WTC11 (cell line): Measurements from ENCODE around the gene LIPN. TPM values are rescaled to one million over a fixed set of nuclear protein-coding genes. Genes with fewer than 3 reads are reported as not detected.

Experiments used
- ATAC-seq: fragments of 200-7000 bp; cut with Tn5 transposase; 2 replicates; pipeline ENCODE4 v1.10.0; 2021; ENCODE audit warnings: mild to moderate bottlenecking, moderate library complexity
- CTCF ChIA-PET: fragments of 300-600 bp; sonication (Branson Sonifier 250); formaldehyde crosslinking; loops from one replicate; lab custom pipeline; 2021; ENCODE audit warnings: antibody characterized with exemption; lab: Charles Lee
- POLR2A ChIA-PET: fragments of 350-600 bp; sonication (Branson Sonifier 250); formaldehyde crosslinking; loops from one replicate; lab custom pipeline; 2021; ENCODE audit warnings: antibody characterized with exemption; lab: Charles Lee
- DNase-seq: peaks from one replicate; pipeline ENCODE4 v3.0.0; 2021; ENCODE audit warnings: low spot score
- H3K27ac Mint-ChIP-seq: 2 replicates; pipeline ENCODE4 v1.8.0; 2021; ENCODE audit warnings: mixed read lengths
- H3K27me3 Mint-ChIP-seq: 2 replicates; pipeline ENCODE4 v1.8.0; 2021; ENCODE audit warnings: low read depth, mild to moderate bottlenecking, moderate library complexity, mixed read lengths
- H3K36me3 Mint-ChIP-seq: 2 replicates; pipeline ENCODE4 v1.8.0; 2021; ENCODE audit warnings: mixed read lengths
- H3K4me1 Mint-ChIP-seq: 2 replicates; pipeline ENCODE4 v1.8.0; 2022; ENCODE audit warnings: mixed read lengths
- H3K4me3 Mint-ChIP-seq: 2 replicates; pipeline ENCODE4 v1.8.0; 2021; ENCODE audit warnings: mild to moderate bottlenecking, moderate library complexity, mixed read lengths
- H3K9me3 Mint-ChIP-seq: 2 replicates; pipeline ENCODE4 v1.8.0; 2021; ENCODE audit warnings: mixed read lengths
- AFF4 ChIP-seq: sonication (generic); formaldehyde crosslinking; IDR thresholded peaks from 2 replicates; pipeline ENCODE4 v1.8.1; 2023; ENCODE audit warnings: mild to moderate bottlenecking, missing genetic modification reagents, borderline replicate concordance
- CBFB ChIP-seq: sonication (generic); formaldehyde crosslinking; IDR thresholded peaks from 2 replicates; pipeline ENCODE4 v1.8.1; 2022; ENCODE audit warnings: mild to moderate bottlenecking, low read depth, missing genetic modification reagents
- CTCF ChIP-seq: fragments of 200-600 bp; IDR thresholded peaks from 2 replicates; pipeline ENCODE4 v1.8.0; 2022; ENCODE audit warnings: antibody characterized with exemption
- ETV6 ChIP-seq: sonication (generic); formaldehyde crosslinking; IDR thresholded peaks from 2 replicates; pipeline ENCODE4 v1.8.1; 2022; ENCODE audit warnings: mild to moderate bottlenecking, missing genetic modification reagents
- FOXK1 ChIP-seq: sonication (generic); formaldehyde crosslinking; IDR thresholded peaks from 2 replicates; pipeline ENCODE4 v1.8.0; 2022; ENCODE audit warnings: mild to moderate bottlenecking, moderate library complexity, missing genetic modification reagents
- GRHL2 ChIP-seq: fragments of 250-450 bp; sonication (Bioruptor Pico); IDR thresholded peaks from 2 replicates; pipeline ENCODE4 v1.8.0; 2022; ENCODE audit warnings: mild to moderate bottlenecking, moderate library complexity; ENCODE audit not compliant: insufficient replicate concordance, severe bottlenecking
- HMGXB4 ChIP-seq: sonication (generic); formaldehyde crosslinking; IDR thresholded peaks from 2 replicates; pipeline ENCODE4 v1.8.1; 2023; ENCODE audit warnings: mild to moderate bottlenecking, moderate library complexity, missing genetic modification reagents
- JUN ChIP-seq: sonication (generic); formaldehyde crosslinking; IDR thresholded peaks from 2 replicates; pipeline ENCODE4 v1.8.0; 2023; ENCODE audit warnings: mild to moderate bottlenecking, missing genetic modification reagents
- MAX ChIP-seq: sonication (generic); formaldehyde crosslinking; IDR thresholded peaks from 2 replicates; pipeline ENCODE4 v1.8.0; 2022; ENCODE audit warnings: mild to moderate bottlenecking, missing genetic modification reagents
- NFATC4 ChIP-seq: fragments of 250-450 bp; sonication (Bioruptor Pico); IDR thresholded peaks from 2 replicates; pipeline ENCODE4 v1.9.0; 2021; ENCODE audit warnings: mild to moderate bottlenecking
- NR3C1 ChIP-seq: sonication (generic); formaldehyde crosslinking; conservative IDR thresholded peaks from 2 replicates; pipeline ENCODE4 v1.8.1; 2023; ENCODE audit warnings: low read depth, mild to moderate bottlenecking, missing genetic modification reagents
- TEAD1 ChIP-seq: sonication (generic); formaldehyde crosslinking; IDR thresholded peaks from 2 replicates; pipeline ENCODE4 v1.8.0; 2022; ENCODE audit warnings: mild to moderate bottlenecking, missing genetic modification reagents
- TP53 ChIP-seq: sonication (generic); formaldehyde crosslinking; IDR thresholded peaks from 2 replicates; pipeline ENCODE4 v1.8.1; 2023; ENCODE audit warnings: mild to moderate bottlenecking, missing genetic modification reagents
- USF2 ChIP-seq: sonication (generic); formaldehyde crosslinking; IDR thresholded peaks from 2 replicates; pipeline ENCODE4 v1.8.1; 2023; ENCODE audit warnings: mild to moderate bottlenecking, missing genetic modification reagents, moderate library complexity
- ZBTB21 ChIP-seq: sonication (generic); formaldehyde crosslinking; IDR thresholded peaks from 2 replicates; pipeline ENCODE4 v1.8.1; 2023; ENCODE audit warnings: mild to moderate bottlenecking, missing genetic modification reagents, borderline replicate concordance
- ZNF281 ChIP-seq: sonication (generic); formaldehyde crosslinking; IDR thresholded peaks from 2 replicates; pipeline ENCODE4 v1.8.0; 2023; ENCODE audit warnings: mild to moderate bottlenecking, missing genetic modification reagents
- ZNF396 ChIP-seq: fragments of 250-450 bp; sonication (Bioruptor Pico); IDR thresholded peaks from 2 replicates; pipeline ENCODE4 v1.8.0; 2021; ENCODE audit warnings: mild to moderate bottlenecking, moderate library complexity, borderline replicate concordance
- ZNF416 ChIP-seq: fragments of 250-450 bp; sonication (Bioruptor Pico); IDR thresholded peaks from 2 replicates; pipeline ENCODE4 v1.9.0; 2021; ENCODE audit warnings: mild to moderate bottlenecking, inconsistent platforms
- ZNF512 ChIP-seq: sonication (generic); formaldehyde crosslinking; IDR thresholded peaks from 2 replicates; pipeline ENCODE4 v1.8.1; 2022; ENCODE audit warnings: missing genetic modification reagents, borderline replicate concordance
- total RNA-seq: library from RNA; stranded (reverse); gene quantifications from 3 replicates; pipeline ENCODE4 v1.2.3, GENCODE V29; 2021

The LIPN gene
- total RNA-seq, 1 experiment from 2014 or later, result not detected

GRCh38 chr10:88728107-88728763 is 31.6 kb upstream of the LIPN start:
- ATAC-seq, result peak; percentile 97
- Mint-ChIP-seq H3K4me3 (no peak overlapping the region), H3K27ac (no peak overlapping the region), H3K9me3 (no peaks in the 10 kb centered on the region), H3K4me1 (peaks cover 13% of the 10 kb centered on the region), H3K36me3 (no peaks in the 10 kb centered on the region), H3K27me3 (peaks cover 49% of the 10 kb centered on the region)
- ChIA-PET CTCF (interaction anchor here (0.6 to 5.8 kb wide), 84 partner anchors 9 to 866 kb away, joined by 3 to 77 read pairs (median 5); partner anchors contain the start of genes ANKRD22, CH25H, FAS and IFIT1), POLR2A (interaction anchor here (0.9 kb wide), 1 partner anchor 145 kb away, joined by 3 read pairs; the partner anchor contains the start of gene RNLS)
- peak; percentile 99 for DNase-seq
- peak; percentile 46; the same call in 1 of the 2 replicates for TF ChIP-seq TEAD1
- peak; percentile 59; the same call in 1 of the 2 replicates for TF ChIP-seq ZNF416 (CRISPR knock-in tag)
- TF ChIP-seq JUN, result no peak
- peak; percentile 72; the same call in 1 of the 2 replicates for TF ChIP-seq ETV6 (CRISPR knock-in tag)
- no peak for TF ChIP-seq GRHL2 (CRISPR knock-in tag)
- peak; percentile 89; the same call in 1 of the 2 replicates for TF ChIP-seq NR3C1 (CRISPR knock-in tag)
- TF ChIP-seq ZNF396 (CRISPR knock-in tag), result peak; percentile 85; the same call in 1 of the 2 replicates
- 0 out of 2 replicates have a peak, but pooled peaks have one; percentile 55 for TF ChIP-seq AFF4 (CRISPR knock-in tag)
- no peak for TF ChIP-seq FOXK1 (CRISPR knock-in tag)
- TF ChIP-seq HMGXB4 (CRISPR knock-in tag), result peak; percentile 80
- TF ChIP-seq ZNF281 (CRISPR knock-in tag), result peak; percentile 69; the same call in 1 of the 2 replicates
- no peak for TF ChIP-seq TP53
- TF ChIP-seq ZNF512 (CRISPR knock-in tag), result no peak
- TF ChIP-seq CBFB, result 0 out of 2 replicates have a peak, but pooled peaks have one; percentile 91
- TF ChIP-seq NFATC4 (CRISPR knock-in tag), result no peak
- TF ChIP-seq ZBTB21 (CRISPR knock-in tag), result peak; percentile 66; the same call in 1 of the 2 replicates
- peak; percentile 76 for TF ChIP-seq MAX
- TF ChIP-seq USF2 (CRISPR knock-in tag), result peak; percentile 21; the same call in 1 of the 2 replicates
- TF ChIP-seq CTCF, result peak; percentile 95
